ENCODE results near the gene WDR70. TPM values are rescaled to one million over a fixed set of nuclear protein-coding genes. Genes with fewer than 3 reads are reported as not detected.

WDR70 gene
- polyA plus RNA-seq, 1 of the 3 experiments (the other 2 are of a cell fraction) = 14.2 TPM

GRCh38 chr5:37667430-37667829 is 288.3 kb downstream of the WDR70 start:
- Histone ChIP-seq H3K9me3 (no peaks in the 10 kb centered on the region), H3K27me3 (ENCODE audit: insufficient read depth) (no peaks in the 10 kb centered on the region), H3K36me3 (replicated peaks in 1 of 2; ENCODE audit: control insufficient read depth in 1 of 2, insufficient read depth in 2 of 2, low read length in 1 of 2) (no peaks in the 10 kb centered on the region), H3K9ac (no peak overlapping the region), H3K27ac (ENCODE audit: low read depth in 2 of 2, low read length in 1 of 2) (peak overlapping the region in 1 of 2 experiments; percentile 81; a peak in 3 of 4 replicates), H3K79me2 (ENCODE audit: insufficient read depth) (peaks cover 3% of the 10 kb centered on the region; the same call in 1 of the 2 replicates), H4K20me1 (ENCODE audit: insufficient read depth) (no peaks in the 10 kb centered on the region), H3K4me1 (ENCODE audit: control insufficient read depth in 1 of 2, insufficient read depth in 2 of 2, low read depth in 1 of 2, low read length in 1 of 2) (peaks cover 0 to 26% of the 10 kb centered on the region in 2 experiments), H3K9me2 (no peaks in the 10 kb centered on the region), H2AFZ (ENCODE audit: low read depth) (no peak overlapping the region), H3K4me3 (ENCODE audit: low read depth in 2 of 2, low read length in 1 of 2) (no peak overlapping the region), H3F3A (replicated peaks; ENCODE audit: insufficient read depth) (peaks cover 17% of the 10 kb centered on the region), H3K4me2 (no peak overlapping the region)
- DNase-seq = no peak
- ChIA-PET POLR2A (no interaction called here), CTCF (no interaction called here)
- TF ChIP-seq RAD21 (IDR thresholded peaks at IDR 0.05; ENCODE audit: low read length) (no peak), FOSL2 (IDR thresholded peaks at IDR 0.05; ENCODE audit: borderline replicate concordance, low read depth) (no peak), YY1 (IDR thresholded peaks at IDR 0.05; ENCODE audit: low read depth) (no peak), PBX3 (IDR thresholded peaks at IDR 0.05) (no peak), MEF2A (IDR thresholded peaks at IDR 0.05; ENCODE audit: borderline replicate concordance, low read depth) (no peak), JUND (IDR thresholded peaks at IDR 0.05) (no peak), NRF1 (IDR thresholded peaks at IDR 0.05; ENCODE audit: low read depth, low read length) (no peak), CHD2 (IDR thresholded peaks at IDR 0.05; ENCODE audit: low read length, partially characterized antibody) (no peak), FOXJ3 (CRISPR knock-in tag; IDR thresholded peaks at IDR 0.05) (no peak), RCOR1 (IDR thresholded peaks at IDR 0.05; ENCODE audit: low read length) (no peak), FOXM1 (IDR thresholded peaks at IDR 0.05; ENCODE audit: low read depth) (no peak), EZH2phosphoT487 (IDR thresholded peaks at IDR 0.05; ENCODE audit: borderline replicate concordance, low read depth) (no peak), USF1 (IDR thresholded peaks at IDR 0.05; ENCODE audit: borderline replicate concordance, low read depth) (no peak), NFIC (IDR thresholded peaks at IDR 0.05; ENCODE audit: borderline replicate concordance) (no peak), GATA2 (CRISPR knock-in tag; IDR thresholded peaks at IDR 0.05) (no peak), CTCF (IDR thresholded peaks at IDR 0.05) (no peak), SMC3 (IDR thresholded peaks at IDR 0.05; ENCODE audit: low read depth, low read length) (no peak)
